Activated CD8-positive, alpha-beta memory T cell treated with anti-CD3 and anti-CD28 coated beads, Interleukin-2, amount 50 U/mL, for 1 hour (primary cell): ENCODE results near the gene HPX.
A peak's percentile ranks its signal among the peaks of the same experiment; 100 is the strongest.

ENCODE experiments used
- DNase-seq: peaks from one replicate; pipeline ENCODE4 v3.0.0-alpha.2; 2020; ENCODE audit errors: extremely low read depth

HPX gene

DNA sequence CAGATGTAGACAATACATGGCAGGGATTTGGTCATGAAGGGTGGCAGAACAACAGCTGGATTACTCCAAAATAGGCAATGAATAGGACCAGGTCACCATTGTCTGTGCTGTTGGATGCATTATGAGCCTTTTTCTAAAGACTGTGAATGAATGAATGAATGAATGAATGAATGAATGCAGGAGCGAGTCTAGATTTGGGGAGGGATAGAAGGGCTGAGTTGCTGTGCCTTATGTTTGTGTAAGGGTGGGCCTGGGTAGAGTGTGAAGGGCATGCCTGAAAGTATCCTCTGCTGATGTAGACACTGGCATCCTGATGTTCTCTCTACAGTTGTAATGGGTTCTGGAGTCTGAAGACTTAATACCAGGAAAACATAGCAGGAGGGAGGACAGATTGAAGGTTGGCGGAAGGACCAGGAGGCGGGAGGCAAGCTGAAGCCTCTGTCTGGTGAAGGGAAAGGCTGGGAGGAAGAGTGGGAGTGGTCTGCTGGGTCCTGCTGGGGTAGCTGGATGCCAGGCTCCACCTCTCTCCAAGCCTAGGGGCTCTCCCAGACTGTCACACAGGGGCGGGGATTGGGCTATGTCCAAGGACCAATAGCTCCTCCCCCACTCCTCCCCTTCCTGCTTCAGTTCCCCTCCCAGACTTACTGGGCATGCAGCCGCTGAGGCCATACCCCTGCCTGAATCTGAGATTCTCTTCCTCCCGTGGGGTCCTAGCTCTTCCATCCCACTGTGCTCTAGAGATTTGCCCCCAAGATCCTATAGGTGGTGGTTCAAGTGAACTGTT, 28.1 kb upstream of the HPX start:
- DNase-seq: no peak

GRCh38 chr11:6459099-6459450, 18.3 kb upstream of the HPX start:
- DNase-seq: no peak

GRCh38 chr11:6458352-6459098, 17.7 kb upstream of the HPX start:
- no peak for DNase-seq

- DNase-seq: no peak
These were observed 17.0 kb upstream of the HPX start for GRCh38 chr11:6457581-6458320.

DNA sequence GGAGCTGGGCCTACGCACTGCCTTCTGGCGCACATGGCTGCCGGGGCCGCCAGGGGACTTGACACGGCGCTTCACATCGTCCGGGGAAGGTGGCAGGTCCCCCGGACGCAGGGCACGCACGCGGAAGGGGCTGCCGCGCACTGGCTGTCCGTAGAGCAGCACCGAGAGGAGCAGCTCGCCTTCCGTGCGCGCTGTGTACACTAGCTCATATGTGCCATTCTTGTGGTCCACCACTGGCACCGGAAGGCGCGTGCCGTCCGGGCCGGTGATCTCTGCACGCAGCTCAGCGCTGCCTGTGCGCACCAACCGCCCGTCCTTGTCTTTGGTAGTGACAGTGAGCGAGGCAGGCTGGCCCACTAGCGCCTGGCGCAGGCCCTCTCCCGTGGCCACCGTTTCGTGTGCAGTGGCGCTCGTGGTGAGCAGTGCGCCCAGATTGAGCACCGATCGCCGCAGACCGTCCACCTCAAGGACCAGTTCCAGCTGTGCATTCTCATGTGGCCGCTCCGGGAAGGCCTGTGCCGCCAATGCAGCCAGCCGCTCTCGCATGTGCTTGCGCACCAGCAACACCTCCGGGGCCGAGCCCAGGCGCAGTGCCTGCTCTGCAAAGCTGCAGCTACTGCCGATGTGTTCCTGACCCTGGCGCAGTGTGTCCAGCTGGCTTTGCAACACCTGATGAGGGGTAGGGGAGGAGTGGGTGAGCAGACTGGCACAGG, 15.7 kb upstream of the HPX start:
- DNase-seq: no peak

- DNase-seq: no peak
These were observed 14.3 kb upstream of the HPX start for GRCh38 chr11:6455070-6455469.

DNA sequence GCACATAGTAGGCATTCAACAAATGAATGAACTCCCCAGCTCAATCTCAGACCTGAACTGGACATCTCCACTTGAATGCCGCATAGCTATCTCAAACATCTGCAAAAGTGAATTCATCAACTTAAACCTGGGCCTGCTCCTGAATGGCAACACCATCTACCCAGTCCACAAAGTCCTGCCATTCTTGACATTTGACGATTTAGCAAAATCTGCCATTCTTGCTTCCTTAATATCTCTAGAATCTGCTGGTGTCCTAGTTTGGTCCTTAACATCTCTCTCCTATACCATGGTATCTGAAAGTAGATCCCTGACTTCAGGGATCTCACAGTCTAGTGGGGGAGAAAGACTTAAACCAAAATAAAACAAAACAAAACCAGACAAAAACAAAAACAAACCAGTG, 12.4 kb upstream of the HPX start:
- no peak for DNase-seq

- DNase-seq: no peak
These were observed 11.4 kb upstream of the HPX start for GRCh38 chr11:6452219-6452618.

GRCh38 chr11:6448574-6448973, 7.8 kb upstream of the HPX start:
- DNase-seq: no peak

GRCh38 chr11:6443269-6444003, 2.6 kb upstream of the HPX start:
- DNase-seq: peak; percentile 19

DNA sequence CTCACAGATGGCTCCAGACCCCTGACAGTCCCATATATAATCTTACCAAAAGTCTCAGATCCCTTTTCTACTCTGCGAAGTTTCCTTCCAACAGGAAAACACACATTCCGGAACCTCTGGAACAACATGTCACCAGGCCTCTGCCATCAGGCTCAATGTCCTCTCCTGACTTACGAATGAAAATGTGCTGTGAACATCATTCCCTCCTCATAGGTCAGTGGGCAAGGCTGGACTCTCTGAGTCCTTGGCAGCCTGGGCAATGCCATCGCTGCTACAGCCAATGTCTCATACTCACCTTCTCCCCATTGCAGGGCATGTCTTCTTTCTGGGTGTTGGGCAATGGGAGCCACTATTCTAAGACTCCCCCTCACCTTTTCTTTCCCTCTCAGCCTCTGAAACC, 1.7 kb upstream of the HPX start:
- DNase-seq: no peak

GRCh38 chr11:6438979-6439571, 1.7 kb downstream of the HPX start:
- no peak for DNase-seq

DNA sequence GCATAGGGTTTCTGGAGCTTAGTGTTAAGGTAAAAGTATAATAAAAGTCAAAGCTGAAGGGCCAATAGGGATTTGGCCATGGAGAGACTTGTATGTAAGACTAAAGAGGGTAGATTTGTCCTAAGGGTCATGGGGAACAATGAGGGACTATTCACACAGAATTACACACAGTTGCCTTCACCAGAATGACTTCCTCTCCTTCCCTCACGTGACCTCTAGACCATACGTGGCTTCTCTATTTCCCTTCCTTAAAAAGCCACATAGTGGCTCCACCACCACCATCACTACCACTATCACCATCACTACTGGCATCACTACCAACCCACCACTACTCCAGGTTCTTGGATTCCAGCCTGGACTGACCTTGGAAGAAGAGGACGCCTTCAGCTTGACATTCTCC, 2.8 kb downstream of the HPX start:
- no peak for DNase-seq

DNA sequence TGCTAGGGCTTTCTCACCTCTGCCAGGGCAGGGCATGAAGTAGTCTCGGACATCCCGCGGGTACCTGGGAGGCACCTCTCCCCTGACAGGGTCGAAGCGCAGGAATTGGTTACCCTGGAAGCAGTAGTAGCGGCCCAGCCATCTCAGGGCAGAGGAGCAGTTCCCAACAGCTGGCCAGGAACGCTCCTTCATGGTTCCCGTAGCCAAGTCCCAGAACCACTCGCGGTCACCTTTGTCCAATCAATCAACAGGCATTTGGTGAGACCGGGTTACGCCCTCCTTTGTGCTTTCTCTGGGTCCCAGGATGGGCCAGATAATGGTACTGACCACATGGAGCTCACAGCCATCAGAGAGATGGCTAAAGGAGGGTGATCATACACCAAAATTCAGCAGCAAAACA, 3.4 kb downstream of the HPX start:
- no peak for DNase-seq

- DNase-seq: no peak
These were observed 6.7 kb downstream of the HPX start for GRCh38 chr11:6433998-6434660.

DNA sequence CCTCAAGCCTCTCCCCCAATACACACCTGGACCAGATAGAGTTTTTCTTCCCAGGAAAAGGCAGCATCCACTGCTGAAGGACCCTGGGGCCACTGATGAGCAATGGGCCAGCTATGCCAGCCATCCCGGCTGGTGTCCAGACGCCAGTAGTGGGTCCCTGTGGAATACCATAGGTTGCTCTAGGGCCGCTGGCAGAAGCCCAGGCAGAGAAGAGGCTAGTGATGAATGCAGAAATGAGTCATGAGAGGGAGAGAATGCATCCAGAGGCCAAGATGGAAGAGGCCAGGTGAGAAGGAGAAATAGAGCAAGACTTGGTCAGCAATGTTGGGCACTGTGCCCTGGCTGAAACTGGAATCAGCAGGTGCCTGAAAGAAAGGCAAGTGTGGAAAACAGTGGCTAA, 8.9 kb downstream of the HPX start:
- no peak for DNase-seq

DNA sequence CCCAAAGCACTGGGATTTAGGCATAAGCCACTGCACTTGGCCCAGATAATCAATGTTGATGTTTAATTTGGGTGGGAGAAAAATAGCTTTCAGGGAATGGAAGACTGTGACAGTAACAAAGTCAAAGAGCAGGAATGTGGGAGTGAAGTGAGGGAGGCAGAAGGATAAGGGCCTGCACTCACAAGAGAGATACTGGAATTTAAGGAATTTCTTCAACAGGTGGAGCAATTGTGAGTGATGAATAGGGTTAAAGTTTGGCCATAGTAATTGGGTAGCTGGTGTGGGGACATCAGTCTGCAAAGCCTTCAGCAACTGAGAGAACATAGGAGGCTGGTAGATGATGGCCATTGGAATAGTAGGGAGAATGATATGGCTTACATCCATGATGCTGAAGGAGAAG, 13.3 kb downstream of the HPX start:
- DNase-seq: no peak

- no peak for DNase-seq
These were observed 20.1 kb downstream of the HPX start for GRCh38 chr11:6420677-6421076.

DNA sequence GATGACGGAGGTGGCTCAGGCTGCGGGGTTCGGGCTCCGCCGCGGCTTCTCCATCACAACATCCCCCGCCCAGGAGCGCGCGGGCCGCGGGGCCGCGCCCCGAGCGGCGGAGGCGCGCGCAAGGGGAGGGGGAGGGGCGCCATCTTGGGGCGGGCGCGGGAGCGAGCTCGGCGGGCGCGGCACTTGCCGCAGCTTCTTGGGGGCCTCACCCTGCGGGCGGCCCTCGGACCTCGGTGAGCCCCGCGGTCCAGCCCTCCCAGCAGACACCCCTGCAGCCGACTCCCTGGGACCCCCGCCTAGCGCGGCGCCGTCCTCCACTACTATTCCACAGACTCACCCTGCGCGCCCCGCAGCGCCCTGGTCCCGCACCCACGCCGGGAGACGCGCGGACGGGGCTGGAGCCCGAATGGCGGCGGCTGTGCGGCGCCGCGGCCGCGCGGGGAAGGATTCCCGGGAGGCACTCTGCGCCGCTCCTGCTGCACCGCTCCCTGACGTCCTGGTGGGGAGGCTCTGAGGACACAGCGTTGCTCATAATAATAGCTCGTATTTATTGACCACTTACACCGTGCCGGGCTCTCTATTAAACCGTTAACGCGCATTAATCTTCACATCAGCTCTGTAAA, 21.7 kb downstream of the HPX start, which contains the start of gene APBB1:
TSS of gene APBB1 (minus strand) at position 86 of the 623 bp plus-strand sequence. CDS start 7,747 bp downstream, outside the sequence.
- DNase-seq: peak; percentile 34

DNA sequence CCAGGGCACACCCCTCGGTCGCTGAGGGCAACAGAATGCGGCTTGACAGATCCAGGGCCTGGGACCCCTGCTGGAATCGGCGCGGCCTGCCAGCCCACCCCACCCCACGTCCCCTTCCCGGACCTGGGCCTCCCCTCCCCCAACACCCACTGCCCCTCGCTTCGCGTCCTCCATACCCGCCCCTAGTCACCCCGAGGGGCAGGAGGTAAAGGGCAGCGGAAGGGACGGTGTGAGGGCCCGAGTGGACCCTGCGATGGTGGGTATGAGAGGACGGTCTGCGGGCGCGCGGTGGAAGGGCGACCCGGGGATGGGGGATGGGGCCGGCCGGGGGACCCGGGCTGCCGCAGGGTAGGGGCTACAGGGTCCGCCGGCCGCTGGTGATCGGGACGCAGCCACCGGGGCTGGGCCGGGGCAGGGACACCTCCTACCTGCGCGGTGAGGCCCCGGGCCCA, 22.2 kb downstream of the HPX start:
- DNase-seq: no peak
